Measurements from ENCODE around the gene FHIT. TPM values are rescaled to one million over a fixed set of nuclear protein-coding genes. Genes with fewer than 3 reads are reported as not detected.

FHIT gene
- total and polyA plus RNA-seq, 10 of the 15 experiments (the other 5 are each of a cell fraction or from before 2014, with no cell fraction given): 4.2 to 14.9 (median 9.4) TPM

- BruUV-seq (replicated peaks): no TSS peak
Measured at GRCh38 chr3:60703008-60703407, 548.2 kb downstream of the FHIT start.

More at GRCh38 chr3:60703008-60703407, 548.2 kb downstream of the FHIT start:
- no peak overlapping the region for H3K4me2 ChIP-seq (ENCODE audit: control insufficient read depth, insufficient read depth)
- H3K27ac ChIP-seq (ENCODE audit: control insufficient read depth, insufficient read depth): no peak overlapping the region
- RAD21 ChIA-PET (ENCODE audit: unreplicated experiment): no interaction called here
- no peaks in the 10 kb centered on the region for H3K27me3 ChIP-seq (replicated peaks in 1 of 2; ENCODE audit: control insufficient read depth in 2 of 2, insufficient read depth in 2 of 2, low read length in 1 of 2)
- SMC1A ChIA-PET (ENCODE audit: uncharacterized antibody, unreplicated experiment): no interaction called here
- CTCF ChIA-PET: no interaction called here
- no peak overlapping the region for H3K4me3 ChIP-seq
- no peaks in the 10 kb centered on the region for H3K36me3 ChIP-seq (ENCODE audit: control insufficient read depth in 2 of 2, insufficient read depth in 2 of 2, low read length in 1 of 2)
- TF ChIP-seq ZNF274 (IDR thresholded peaks at IDR 0.05; ENCODE audit: insufficient read depth, insufficient read length) (no peak), SIX5 (IDR thresholded peaks at IDR 0.05; ENCODE audit: low read depth, low read length, severe bottlenecking) (no peak), SMC3 (IDR thresholded peaks at IDR 0.05; ENCODE audit: borderline replicate concordance, low read length) (no peak), FOXM1 (IDR thresholded peaks at IDR 0.05; ENCODE audit: low read depth, low read length) (no peak), EED (IDR thresholded peaks at IDR 0.05; ENCODE audit: low read depth) (no peak), E2F4 (IDR thresholded peaks at IDR 0.05; ENCODE audit: low read depth, low read length) (no peak), ASH2L (IDR thresholded peaks at IDR 0.05; ENCODE audit: borderline replicate concordance, low read depth) (no peak), CREM (IDR thresholded peaks at IDR 0.05; ENCODE audit: low read depth) (no peak), TCF12 (IDR thresholded peaks at IDR 0.05; ENCODE audit: low read depth, low read length) (no peak), SUPT20H (IDR thresholded peaks at IDR 0.05; ENCODE audit: borderline replicate concordance, control insufficient read depth, low read depth, low read length) (no peak), ZNF622 (IDR thresholded peaks at IDR 0.05) (no peak), SIN3A (IDR thresholded peaks at IDR 0.05; ENCODE audit: low read depth, low read length) (no peak), GATAD2B (conservative IDR thresholded peaks at IDR 0.05; ENCODE audit: low read depth) (no peak)
- TF ChIP-seq, protein P1, sequence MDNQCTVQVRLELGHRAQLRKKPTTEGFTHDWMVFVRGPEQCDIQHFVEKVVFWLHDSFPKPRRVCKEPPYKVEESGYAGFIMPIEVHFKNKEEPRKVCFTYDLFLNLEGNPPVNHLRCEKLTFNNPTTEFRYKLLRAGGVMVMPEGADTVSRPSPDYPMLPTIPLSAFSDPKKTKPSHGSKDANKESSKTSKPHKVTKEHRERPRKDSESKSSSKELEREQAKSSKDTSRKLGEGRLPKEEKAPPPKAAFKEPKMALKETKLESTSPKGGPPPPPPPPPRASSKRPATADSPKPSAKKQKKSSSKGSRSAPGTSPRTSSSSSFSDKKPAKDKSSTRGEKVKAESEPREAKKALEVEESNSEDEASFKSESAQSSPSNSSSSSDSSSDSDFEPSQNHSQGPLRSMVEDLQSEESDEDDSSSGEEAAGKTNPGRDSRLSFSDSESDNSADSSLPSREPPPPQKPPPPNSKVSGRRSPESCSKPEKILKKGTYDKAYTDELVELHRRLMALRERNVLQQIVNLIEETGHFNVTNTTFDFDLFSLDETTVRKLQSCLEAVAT (IDR thresholded peaks at IDR 0.05): no peak
- FAIRE-seq (no peak), ATAC-seq (no peak), DNase-seq (ENCODE audit: low read depth, low spot score) (no peak)
- no peaks in the 10 kb centered on the region for H3K79me2 ChIP-seq (ENCODE audit: control insufficient read depth, insufficient read depth, low read length)
- intact Hi-C loops (cut with micrococcal nuclease; ENCODE audit: unreplicated experiment) (no loop called here), in situ Hi-C loops (cut with MboI) (no loop called here)
- WGBS (ENCODE audit: insufficient coverage, insufficient replicate concordance, low lambda C conversion rate, missing lambda C conversion rate): 60% methylated on average over 3 of the region's 3 CpGs
- H2AFZ ChIP-seq (ENCODE audit: control insufficient read depth, low read depth, low read length): no peak overlapping the region
- H3K4me1 ChIP-seq (ENCODE audit: control insufficient read depth, insufficient read depth, low read length): no peaks in the 10 kb centered on the region
- no peak overlapping the region for H3K9ac ChIP-seq (ENCODE audit: control insufficient read depth, insufficient read depth, low read length)
- POLR2A ChIA-PET: no interaction called here
- no peaks in the 10 kb centered on the region; the same call in 2 of the 3 replicates for H3K9me3 ChIP-seq (replicated peaks; ENCODE audit: control insufficient read depth, insufficient read depth, low read length)
- H4K20me1 ChIP-seq (ENCODE audit: control insufficient read depth, insufficient read depth): no peaks in the 10 kb centered on the region
